Measurements from ENCODE around the gene ARRDC3.

GRCh38 chr5:91388362-91388761 is 5.2 kb upstream of the ARRDC3 start:
- TF ChIP-seq REST (IDR thresholded peaks at IDR 0.05; ENCODE audit: borderline replicate concordance) (no peak), REST (CRISPR knock-in tag; IDR thresholded peaks at IDR 0.05; ENCODE audit: low read depth) (no peak), PHTF2 (CRISPR knock-in tag; IDR thresholded peaks at IDR 0.05) (no peak), HDAC2 (IDR thresholded peaks at IDR 0.05) (no peak), FOXO4 (CRISPR knock-in tag; IDR thresholded peaks at IDR 0.05) (no peak), ZNF311 (CRISPR knock-in tag; IDR thresholded peaks at IDR 0.05) (no peak), ELF4 (CRISPR knock-in tag; IDR thresholded peaks at IDR 0.05) (no peak), CTCF (IDR thresholded peaks at IDR 0.05 in 2 of 3, conservative IDR thresholded peaks at IDR 0.05 in 1 of 3; ENCODE audit: insufficient read depth in 2 of 3, low read depth in 1 of 3, low read length in 3 of 3) (no peak), ZSCAN29 (IDR thresholded peaks at IDR 0.05) (no peak), ARNT (IDR thresholded peaks at IDR 0.05) (no peak), SMARCA5 (IDR thresholded peaks at IDR 0.05) (no peak), ZKSCAN8 (CRISPR knock-in tag; IDR thresholded peaks at IDR 0.05) (no peak), STAT5B (CRISPR knock-in tag; IDR thresholded peaks at IDR 0.05) (no peak), E2F1 (CRISPR knock-in tag; IDR thresholded peaks at IDR 0.05) (no peak), POLR2A (conservative IDR thresholded peaks at IDR 0.05) (no peak)
